ENCODE results near the gene H2AZ2. TPM values are rescaled to one million over a fixed set of nuclear protein-coding genes. Genes with fewer than 3 reads are reported as not detected.

Gene H2AZ2
- total RNA-seq, 2 experiments from 2014 or later: 274 to 440 TPM

GRCh38 chr7:44784364-44784763 lies 63.5 kb downstream of the H2AZ2 start:
- no TSS peak for BruUV-seq (replicated peaks)
- DNase-seq (ENCODE audit: low spot score): no peak
- Histone ChIP-seq H2AFZ (ENCODE audit: low read length) (no peak overlapping the region), H3K4me1 (ENCODE audit: insufficient read depth, low read length, poor library complexity, severe bottlenecking) (no peaks in the 10 kb centered on the region), H3K9me3 (ENCODE audit: low read length) (no peaks in the 10 kb centered on the region), H3K79me2 (ENCODE audit: insufficient read depth, low read depth, low read length) (no peaks in the 10 kb centered on the region), H3K9me2 (ENCODE audit: insufficient read depth, low read length) (no peaks in the 10 kb centered on the region), H3K4me3 (ENCODE audit: low read depth, low read length, poor library complexity, severe bottlenecking) (no peak overlapping the region), H3K36me3 (ENCODE audit: insufficient read depth, low read length) (no peaks in the 10 kb centered on the region), H3K27ac (ENCODE audit: low read depth, low read length, poor library complexity, severe bottlenecking) (no peak overlapping the region), H3K4me2 (ENCODE audit: low read length) (no peak overlapping the region), H4K20me1 (ENCODE audit: insufficient read depth, low read length) (no peaks in the 10 kb centered on the region)
- ChIA-PET POLR2A (no interaction called here), CTCF (ENCODE audit: unreplicated experiment) (no interaction called here)
- intact Hi-C loops (cut with micrococcal nuclease; ENCODE audit: unreplicated experiment): no loop called here
- no peak for TF ChIP-seq EZH2phosphoT487 (IDR thresholded peaks at IDR 0.05; ENCODE audit: borderline replicate concordance, low read depth, low read length)
- no peak for TF ChIP-seq CTCF (conservative IDR thresholded peaks at IDR 0.05; ENCODE audit: low read length)

DNA sequence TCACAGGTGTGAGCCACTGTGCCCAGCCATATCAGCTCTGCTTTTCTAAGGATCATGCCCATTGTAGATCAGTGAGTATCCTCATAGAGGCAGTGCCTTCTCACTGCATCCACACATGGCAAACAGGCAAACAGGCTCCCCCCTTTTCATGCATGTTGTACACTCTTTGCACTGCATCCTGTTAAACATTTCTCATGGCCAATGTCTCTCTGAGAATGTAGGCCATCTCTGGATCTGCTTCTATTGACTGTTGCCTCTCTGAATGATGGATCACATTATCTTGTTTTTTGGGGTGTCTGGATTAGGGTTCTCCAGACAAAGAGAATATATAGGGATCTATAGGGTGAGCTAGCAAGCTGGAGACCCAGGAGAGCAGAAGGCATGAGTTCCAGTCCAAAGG lies 64.5 kb downstream of the H2AZ2 start:
- no peak overlapping the region for H2AFZ ChIP-seq (ENCODE audit: low read length)
- ChIA-PET CTCF (ENCODE audit: unreplicated experiment) (interaction anchor here (0.6 kb wide), 1 partner anchor 246 kb away, joined by 4 read pairs; no protein-coding TSS in a partner anchor), POLR2A (interaction anchor here (0.7 kb wide), 1 partner anchor 15 kb away, joined by 3 read pairs; no protein-coding TSS in a partner anchor)
- no peaks in the 10 kb centered on the region for H3K36me3 ChIP-seq (ENCODE audit: insufficient read depth, low read length)
- H3K4me2 ChIP-seq (ENCODE audit: low read length): no peak overlapping the region
- H3K9me3 ChIP-seq (ENCODE audit: low read length): no peaks in the 10 kb centered on the region
- intact Hi-C loops (cut with micrococcal nuclease; ENCODE audit: unreplicated experiment): no loop called here
- BruUV-seq (replicated peaks): no TSS peak
- no peak overlapping the region for H3K4me3 ChIP-seq (ENCODE audit: low read depth, low read length, poor library complexity, severe bottlenecking)
- H3K9me2 ChIP-seq (ENCODE audit: insufficient read depth, low read length): no peaks in the 10 kb centered on the region
- no peak overlapping the region for H3K27ac ChIP-seq (ENCODE audit: low read depth, low read length, poor library complexity, severe bottlenecking)
- DNase-seq (ENCODE audit: low spot score): no peak
- no peaks in the 10 kb centered on the region for H3K79me2 ChIP-seq (ENCODE audit: insufficient read depth, low read depth, low read length)
- no peak for TF ChIP-seq EZH2phosphoT487 (IDR thresholded peaks at IDR 0.05; ENCODE audit: borderline replicate concordance, low read depth, low read length)
- no peak for TF ChIP-seq CTCF (conservative IDR thresholded peaks at IDR 0.05; ENCODE audit: low read length)
- H3K4me1 ChIP-seq (ENCODE audit: insufficient read depth, low read length, poor library complexity, severe bottlenecking): no peaks in the 10 kb centered on the region
- H4K20me1 ChIP-seq (ENCODE audit: insufficient read depth, low read length): no peaks in the 10 kb centered on the region

DNA sequence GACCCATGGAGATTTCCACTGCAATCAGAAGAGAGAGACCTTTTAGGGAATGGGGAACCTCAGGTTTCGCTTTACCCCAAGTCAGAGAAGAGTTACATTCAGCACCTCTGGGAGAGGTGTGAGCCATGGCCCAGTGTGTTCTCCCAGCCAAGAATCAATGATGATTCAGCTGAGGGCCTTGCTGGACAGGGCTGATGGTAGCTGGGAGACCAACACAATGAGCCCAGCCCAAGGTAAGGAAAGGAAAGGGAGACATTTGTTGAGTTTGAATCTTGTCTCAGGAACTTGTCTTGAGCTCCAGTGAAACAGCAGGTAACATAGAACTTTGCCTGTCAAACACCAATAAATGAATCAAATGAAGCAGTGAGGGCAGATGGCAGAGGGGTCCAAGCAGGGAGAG lies 65.4 kb downstream of the H2AZ2 start:
- no peaks in the 10 kb centered on the region for H3K9me3 ChIP-seq (ENCODE audit: low read length)
- no peaks in the 10 kb centered on the region for H3K79me2 ChIP-seq (ENCODE audit: insufficient read depth, low read depth, low read length)
- H2AFZ ChIP-seq (ENCODE audit: low read length): no peak overlapping the region
- ChIA-PET POLR2A (interaction anchor here (0.7 kb wide), 1 partner anchor 16 kb away, joined by 3 read pairs; no protein-coding TSS in a partner anchor), CTCF (ENCODE audit: unreplicated experiment) (no interaction called here)
- BruUV-seq (replicated peaks): no TSS peak
- H4K20me1 ChIP-seq (ENCODE audit: insufficient read depth, low read length): no peaks in the 10 kb centered on the region
- no peak for DNase-seq (ENCODE audit: low spot score)
- no peaks in the 10 kb centered on the region for H3K4me1 ChIP-seq (ENCODE audit: insufficient read depth, low read length, poor library complexity, severe bottlenecking)
- TF ChIP-seq CTCF (conservative IDR thresholded peaks at IDR 0.05; ENCODE audit: low read length) (no peak), EZH2phosphoT487 (IDR thresholded peaks at IDR 0.05; ENCODE audit: borderline replicate concordance, low read depth, low read length) (no peak)
- H3K9me2 ChIP-seq (ENCODE audit: insufficient read depth, low read length): no peaks in the 10 kb centered on the region
- H3K4me3 ChIP-seq (ENCODE audit: low read depth, low read length, poor library complexity, severe bottlenecking): no peak overlapping the region
- H3K4me2 ChIP-seq (ENCODE audit: low read length): no peak overlapping the region
- no peak overlapping the region for H3K27ac ChIP-seq (ENCODE audit: low read depth, low read length, poor library complexity, severe bottlenecking)
- no peaks in the 10 kb centered on the region for H3K36me3 ChIP-seq (ENCODE audit: insufficient read depth, low read length)
- intact Hi-C loops (cut with micrococcal nuclease; ENCODE audit: unreplicated experiment): no loop called here

Other genes with a start within 250 kb of the H2AZ2 start
- gene OGDH, start 241.5 kb downstream of the H2AZ2 start, total RNA-seq (2014; rRNA removed; shearing (Covaris generic)): 32.6 and 47.6 TPM in 2 replicates
- 70.9 and 71.8 TPM in 2 replicates for gene OGDH, start 241.5 kb downstream of the H2AZ2 start, total RNA-seq (2022)
- gene ZMIZ2, start 99.2 kb downstream of the H2AZ2 start, total RNA-seq (2014; rRNA removed; shearing (Covaris generic)): 17.2 and 18.0 TPM in 2 replicates
- 79.7 and 91.7 TPM in 2 replicates for gene ZMIZ2, start 99.2 kb downstream of the H2AZ2 start, total RNA-seq (2022)
- 2,827 and 2,935 TPM in 2 replicates for gene PPIA, start 51.4 kb downstream of the H2AZ2 start, total RNA-seq (2014; rRNA removed; shearing (Covaris generic))
- gene PPIA, start 51.4 kb downstream of the H2AZ2 start, total RNA-seq (2022): 2,267 and 2,573 TPM in 2 replicates
- gene PURB, start 37.4 kb upstream of the H2AZ2 start, total RNA-seq (2014; rRNA removed; shearing (Covaris generic)): 14.9 and 15.2 TPM in 2 replicates
- gene PURB, start 37.4 kb upstream of the H2AZ2 start, total RNA-seq (2022): 22.7 and 27.2 TPM in 2 replicates
- 23.6 and 27.4 TPM in 2 replicates for gene MYO1G, start 130.9 kb upstream of the H2AZ2 start, total RNA-seq (2014; rRNA removed; shearing (Covaris generic))
- 74.7 and 87.3 TPM in 2 replicates for gene MYO1G, start 130.9 kb upstream of the H2AZ2 start, total RNA-seq (2022)
- 55.3 and 58.9 TPM in 2 replicates for gene CCM2, start 152.1 kb upstream of the H2AZ2 start, total RNA-seq (2014; rRNA removed; shearing (Covaris generic))
- gene CCM2, start 152.1 kb upstream of the H2AZ2 start, total RNA-seq (2022): 84.0 and 89.1 TPM in 2 replicates
- not detected in 2 replicates for gene NACAD, start 240.9 kb upstream of the H2AZ2 start, total RNA-seq (2014; rRNA removed; shearing (Covaris generic))
- gene NACAD, start 240.9 kb upstream of the H2AZ2 start, total RNA-seq (2022): not detected in 2 replicates